Psoas muscle (tissue), 8 donors: ENCODE measurements around the gene NUP188. TPM values are rescaled to one million over a fixed set of nuclear protein-coding genes. Genes with fewer than 3 reads are reported as not detected.
"Not testable (repeated sequence)": the region's sequence is repeated elsewhere in the genome, so short reads cannot be mapped to it uniquely, and the experiment has no call there.

Experiments
- ATAC-seq, 4 donors: fragments of 200-7000 bp; cut with Tn5 transposase; one replicate each; pipeline ENCODE4 v1.9.1; 2020; ENCODE audit warnings: moderate library complexity in 3 of 4, mild to moderate bottlenecking in 2 of 4
- DNase-seq, 2 donors: peaks; one replicate each; pipeline ENCODE4 v3.0.0-alpha.2; 2020
- H3K27ac ChIP-seq: fragments of 200-600 bp; one replicate; pipeline ENCODE4 v1.8.0; 2022
- H3K27me3 ChIP-seq, 3 donors: fragments of 200-600 bp in 1 of 3; one replicate each; pipeline versions ENCODE4 v1.6.1 to v1.8.0; 2013 to 2022; ENCODE audit warnings: low read length in 2 of 3, mild to moderate bottlenecking in 2 of 3, moderate library complexity in 1 of 3; ENCODE audit not compliant: insufficient read depth in 3 of 3
- H3K36me3 ChIP-seq, 2 donors: fragments of 200-600 bp in 1 of 2; one replicate each; pipeline versions ENCODE4 v1.6.1 to v1.8.0; 2013 to 2022; ENCODE audit warnings: low read depth in 1 of 2, mild to moderate bottlenecking in 1 of 2, moderate library complexity in 1 of 2; ENCODE audit not compliant: insufficient read depth in 1 of 2
- H3K4me1 ChIP-seq: fragments of 200-600 bp; one replicate; pipeline ENCODE4 v1.8.0; 2022
- H3K4me3 ChIP-seq: fragments of 200-600 bp; one replicate; pipeline ENCODE4 v1.8.0; 2022; ENCODE audit warnings: mild to moderate bottlenecking
- H3K9me3 ChIP-seq: fragments of 200-600 bp; one replicate; pipeline ENCODE4 v1.8.0; 2022
- WGBS, 3 donors: extraction: QIAGEN DNeasy Blood & Tissue Kit; methylation state at CpG; one replicate each; pipeline versions ENCODE4 v1.1.6 to v1.1.7; 2013; 5-methylcytosine and 5-hydroxymethylcytosine counted together
- intact Hi-C, 2 donors: fragments of 100-400 bp; cut with DNase I; formaldehyde crosslinking; loops; one replicate each; pipeline versions ENCODE4 v1.11.0 to v1.14.2; 2022
- polyA plus RNA-seq, 3 donors: library from polyadenylated mRNA; stranded (reverse); fragments of 200-250 nt; gene quantifications; one replicate each; pipeline ENCODE4 v1.2.3, GENCODE V29; 2013
- total RNA-seq, 4 donors: library from RNA; stranded (reverse); fragmentation: NEBNext Ultra II Directional in 2 of 4; extraction: Animal tissue kit (Norgen Biotek cat#: 25700) in 2 of 4; gene quantifications; one replicate each; pipeline versions ENCODE4 v1.2.1 to v1.2.4, GENCODE V29; 2021 to 2023
- TF ChIP-seq, protein P1 (sequence below): fragments of 200-600 bp; IDR thresholded peaks from one replicate; pipeline ENCODE4 v1.8.0; 2022; ENCODE audit warnings: antibody characterized with exemption
- donor health status: healthy with polysubstance abuse.
- donor health status: DM: no; HTN: no; CAD: no; lungs with moderate emphysema.
- donor health status: Bipolar disorder and iron deficiency.
- donor health status: healthy.
- donor health status: DM: yes; HTN: yes; CAD: no.
- donor health status: DM: no; HTN: no; CAD: no.
- donor health status: DM: no; HTN: no; CAD: no.
- donor health status: DM: yes; HTN: yes; CAD: no.

NUP188 gene
- total and polyA plus RNA-seq, 7 donors, result 9.8 to 28.1 (median 25.1) TPM

DNA sequence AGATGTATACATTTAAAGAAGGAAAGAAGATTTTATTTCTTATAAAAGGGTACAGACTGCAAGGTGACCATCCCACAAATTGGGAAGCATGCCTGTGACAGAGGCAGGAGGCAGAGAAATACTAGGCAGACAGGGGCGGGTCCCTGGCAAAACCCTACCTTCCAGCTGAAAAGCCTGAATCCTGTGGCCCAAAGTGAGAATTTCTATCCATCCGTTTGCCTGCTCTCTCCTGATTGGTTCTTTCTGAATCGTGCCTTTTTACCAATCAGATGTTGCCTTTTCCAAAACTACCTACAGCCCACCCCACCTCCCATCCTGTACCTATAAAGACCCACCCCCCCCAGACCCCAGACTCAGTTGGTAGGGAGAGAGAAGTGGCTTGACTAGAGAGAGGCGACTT, 84.0 kb downstream of the NUP188 start:
- no peak overlapping the region for H3K4me3 ChIP-seq
- no peaks in the 10 kb centered on the region for H3K27me3 ChIP-seq
- DNase-seq (no peak), ATAC-seq (no peak)
- TF ChIP-seq, protein P1, sequence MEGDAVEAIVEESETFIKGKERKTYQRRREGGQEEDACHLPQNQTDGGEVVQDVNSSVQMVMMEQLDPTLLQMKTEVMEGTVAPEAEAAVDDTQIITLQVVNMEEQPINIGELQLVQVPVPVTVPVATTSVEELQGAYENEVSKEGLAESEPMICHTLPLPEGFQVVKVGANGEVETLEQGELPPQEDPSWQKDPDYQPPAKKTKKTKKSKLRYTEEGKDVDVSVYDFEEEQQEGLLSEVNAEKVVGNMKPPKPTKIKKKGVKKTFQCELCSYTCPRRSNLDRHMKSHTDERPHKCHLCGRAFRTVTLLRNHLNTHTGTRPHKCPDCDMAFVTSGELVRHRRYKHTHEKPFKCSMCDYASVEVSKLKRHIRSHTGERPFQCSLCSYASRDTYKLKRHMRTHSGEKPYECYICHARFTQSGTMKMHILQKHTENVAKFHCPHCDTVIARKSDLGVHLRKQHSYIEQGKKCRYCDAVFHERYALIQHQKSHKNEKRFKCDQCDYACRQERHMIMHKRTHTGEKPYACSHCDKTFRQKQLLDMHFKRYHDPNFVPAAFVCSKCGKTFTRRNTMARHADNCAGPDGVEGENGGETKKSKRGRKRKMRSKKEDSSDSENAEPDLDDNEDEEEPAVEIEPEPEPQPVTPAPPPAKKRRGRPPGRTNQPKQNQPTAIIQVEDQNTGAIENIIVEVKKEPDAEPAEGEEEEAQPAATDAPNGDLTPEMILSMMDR, result no peak
- H3K36me3 ChIP-seq, result no peaks in the 10 kb centered on the region
- H3K27ac ChIP-seq, result no peak overlapping the region
- 70 to 81% (median 72%) methylated on average over 4 of the region's 4 CpGs for WGBS, 3 donors
- H3K9me3 ChIP-seq, result no peaks in the 10 kb centered on the region
- intact Hi-C loops, result no loop called here
- H3K4me1 ChIP-seq, result peaks cover 14% of the 10 kb centered on the region

DNA sequence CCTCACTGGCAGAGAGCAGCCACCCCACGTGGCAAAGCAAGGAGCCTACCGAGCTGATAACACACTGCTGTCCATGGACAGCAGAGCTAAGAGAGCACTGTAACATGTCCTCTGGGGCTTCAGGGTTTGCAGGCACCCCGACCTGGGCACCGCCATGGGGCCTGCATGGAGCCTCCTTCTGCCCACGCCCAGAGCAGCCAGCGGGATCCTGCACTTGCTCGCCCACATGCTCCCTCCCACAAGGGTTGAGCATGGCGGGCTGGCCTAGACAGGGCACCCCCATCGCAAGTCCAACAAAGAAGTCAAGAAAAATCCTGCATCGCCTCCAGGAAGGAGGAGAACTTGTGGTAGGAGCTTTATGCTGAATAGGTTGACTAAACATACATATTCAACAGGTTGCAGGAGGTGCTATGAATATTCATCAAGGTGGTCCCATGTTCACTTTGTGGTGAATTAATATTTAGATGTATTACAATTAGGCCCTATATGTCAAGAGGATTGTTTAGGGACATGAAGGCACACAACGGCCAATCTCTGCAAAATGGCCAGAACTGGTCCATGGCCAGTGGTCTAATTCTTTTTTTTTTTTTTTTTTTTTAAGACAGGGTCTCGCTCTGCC, 85.2 kb downstream of the NUP188 start:
- no peak for DNase-seq
- TF ChIP-seq, protein P1, result no peak
- peaks cover 11% of the 10 kb centered on the region for H3K4me1 ChIP-seq
- no peak overlapping the region for H3K4me3 ChIP-seq
- 80 to 84% (median 83%) methylated on average over 12 of the region's 12 CpGs for WGBS, 3 donors
- H3K9me3 ChIP-seq, result no peaks in the 10 kb centered on the region
- ATAC-seq, result no peak
- intact Hi-C loops, result no loop called here
- H3K27me3 ChIP-seq, result no peaks in the 10 kb centered on the region
- no peaks in the 10 kb centered on the region for H3K36me3 ChIP-seq
- no peak overlapping the region for H3K27ac ChIP-seq

DNA sequence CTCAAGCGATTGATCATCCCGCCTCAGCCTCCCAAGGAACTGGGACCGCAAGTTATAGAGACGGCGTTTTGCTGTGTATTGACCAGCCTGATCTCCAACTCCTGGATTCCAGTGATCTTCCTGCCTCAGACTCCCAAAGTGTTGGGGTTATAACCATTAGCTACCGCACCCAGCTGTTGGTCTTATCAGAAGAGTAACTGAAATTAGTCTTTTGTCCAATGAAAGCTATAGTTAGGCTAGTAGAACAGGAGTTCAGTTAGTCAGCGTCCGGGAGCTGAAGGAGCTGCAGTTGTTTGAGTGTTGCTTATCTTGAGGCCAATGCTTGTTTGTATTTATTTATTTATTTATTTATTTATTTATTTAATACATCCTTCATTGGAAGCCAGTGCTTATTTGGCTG, 85.7 kb downstream of the NUP188 start:
- H3K36me3 ChIP-seq, result no peaks in the 10 kb centered on the region
- no peaks in the 10 kb centered on the region for H3K27me3 ChIP-seq
- DNase-seq, result no peak
- no peak overlapping the region for H3K27ac ChIP-seq
- TF ChIP-seq, protein P1, result no peak
- H3K4me1 ChIP-seq, result peaks cover 16% of the 10 kb centered on the region
- intact Hi-C loops, result no loop called here
- WGBS, 3 donors, result 92 to 96% (median 93%) methylated on average over 8 of the region's 8 CpGs
- no peak for ATAC-seq
- no peaks in the 10 kb centered on the region for H3K9me3 ChIP-seq
- H3K4me3 ChIP-seq, result no peak overlapping the region

DNA sequence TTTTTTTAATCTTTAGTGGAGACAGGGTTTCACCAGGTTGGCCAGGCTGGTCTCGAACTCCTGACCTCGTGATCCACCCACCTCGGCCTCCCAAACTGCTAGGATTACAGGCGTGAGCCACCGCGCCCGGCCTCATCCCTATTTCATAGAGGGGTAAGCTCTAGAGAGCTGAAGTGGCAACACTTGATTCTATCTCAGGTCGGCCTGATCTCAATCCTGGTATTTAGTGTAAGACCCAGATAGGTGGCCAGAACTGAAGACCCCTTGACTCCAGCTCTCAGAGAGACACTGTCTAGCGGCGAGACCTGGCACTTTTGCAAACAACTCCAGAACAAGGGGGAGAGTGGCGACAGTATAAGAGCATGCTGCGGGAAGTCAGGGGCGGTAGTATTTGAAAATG, 88.3 kb downstream of the NUP188 start:
- intact Hi-C loops, result loop anchor here (5.0 kb wide), 2 partner anchors 36 to 46 kb away; partner anchors contain the start of gene DOLPP1 (in 1 of the 2)
- WGBS, 3 donors, result 32 to 48% (median 35%) methylated on average over 13 of the region's 13 CpGs
- peak; percentile 24 to 55 (median 32) for ATAC-seq

GRCh38 chr9:129036241-129036922, 88.9 kb downstream of the NUP188 start, which contains the start of gene MIGA2:
Gene MIGA2, plus strand, starts transcription at chr9:129036626. Its CDS starts 3,969 bp downstream, at chr9:129040595.
- ATAC-seq, result peak; percentile 98 to 99 (median 98)
- TF ChIP-seq, protein P1, result no peak
- intact Hi-C loops, result loop anchor here (5.0 kb wide), 2 partner anchors 36 to 46 kb away; partner anchors contain the start of gene DOLPP1 (in 1 of the 2)
- no peaks in the 10 kb centered on the region for H3K9me3 ChIP-seq
- no peaks in the 10 kb centered on the region for H3K27me3 ChIP-seq
- WGBS, 3 donors, result 0 to 1% (median 1%) methylated on average over 41 to 49 of the region's 49 CpGs
- H3K4me3 ChIP-seq, result peak within 1 kb of the TSS; percentile 94
- H3K36me3 ChIP-seq, result peaks cover 0 to 12% of the 10 kb centered on the region in 2 donors
- peaks cover 16% of the 10 kb centered on the region for H3K4me1 ChIP-seq
- H3K27ac ChIP-seq, result peak within 1 kb of the TSS; percentile 89
- DNase-seq, result peak; percentile 97 to 98

More for the DNA sequence above, 88.3 kb downstream of the NUP188 start:
- H3K36me3 ChIP-seq, H3K9me3 ChIP-seq, H3K27me3 ChIP-seq: not testable (repeated sequence)
- DNase-seq, result peak in 1 of 2 donors; percentile 60
- Histone ChIP-seq H3K27ac (peak overlapping the region; percentile 89), H3K4me1 (peaks cover 16% of the 10 kb centered on the region), H3K4me3 (peak overlapping the region; percentile 94)
